Endothelial cell of umbilical vein (primary cell): ENCODE results near the gene COX8C. TPM values are rescaled to one million over a fixed set of nuclear protein-coding genes. Genes with fewer than 3 reads are reported as not detected.

Experiments used
- BruUV-seq: library from RNA; stranded (reverse); fragments of 400-500 nt; replicated peaks from 2 replicates; lab custom pipeline; 2021; lab: Mats Ljungman, UMichigan
- CTCF ChIA-PET: fragments of 300-600, 350-600 bp; sonication (Branson Sonifier 250); formaldehyde crosslinking; loops from one replicate; lab custom pipeline; 2021; ENCODE audit warnings: antibody characterized with exemption, inconsistent platforms; lab: Charles Lee
- POLR2A ChIA-PET: fragments of 300-600, 350-600 bp; sonication (Branson Sonifier 250); formaldehyde crosslinking; loops from one replicate; lab custom pipeline; 2021; ENCODE audit warnings: antibody characterized with exemption, inconsistent platforms; lab: Charles Lee
- DNase-seq: peaks from one replicate; pipeline ENCODE4 v3.0.0-alpha.2; 2011; ENCODE audit warnings: low read depth, low spot score
- FAIRE-seq: peaks from 2 replicates; lab custom pipeline; 2011; peaks lifted over from hg19 to GRCh38; lab: Jason Lieb, UNC
- H2AFZ ChIP-seq: 2 replicates; pipeline ENCODE4 v1.6.0; 2012; ENCODE audit warnings: low read depth, low read length, control low read depth, inconsistent platforms
- H3K27ac ChIP-seq: 2 replicates; pipeline ENCODE4 v1.5.1; 2011; ENCODE audit warnings: low read depth, mild to moderate bottlenecking, control low read depth, low read length, moderate library complexity; ENCODE audit not compliant: insufficient read depth
- H3K27me3 ChIP-seq, 2 experiments: 2 replicates each; pipeline versions ENCODE4 v1.6.0 to v1.6.1; 2011; ENCODE audit warnings: low read length in 2 of 2, mixed read lengths in 1 of 2; ENCODE audit not compliant: control insufficient read depth in 2 of 2, insufficient read depth in 2 of 2
- H3K36me3 ChIP-seq, 2 experiments: 2 replicates in 1 of 2; 3 replicates in 1 of 2; pipeline ENCODE4 v1.5.1; 2011; ENCODE audit warnings: low read length in 2 of 2, mild to moderate bottlenecking in 1 of 2, moderate library complexity in 1 of 2; ENCODE audit not compliant: control insufficient read depth in 2 of 2, insufficient read depth in 2 of 2; ENCODE audit errors: extremely low read depth in 1 of 2
- H3K4me1 ChIP-seq: 3 replicates; pipeline ENCODE4 v1.5.1; 2011; ENCODE audit warnings: mild to moderate bottlenecking, low read length; ENCODE audit not compliant: control insufficient read depth, insufficient read depth; ENCODE audit errors: extremely low read depth
- H3K4me2 ChIP-seq: 2 replicates; pipeline ENCODE4 v1.6.1; 2011; ENCODE audit warnings: low read length, control low read depth, mixed read lengths; ENCODE audit not compliant: insufficient read depth
- H3K4me3 ChIP-seq, 3 experiments: fragments of 200-600 bp in 1 of 3; sonication (generic), shearing (Covaris generic) in 1 of 3; replicated peaks in 1 of 3; 2 replicates each; pipeline ENCODE4 v1.5.1; 2011 to 2016; ENCODE audit warnings: control low read depth in 3 of 3, low read length in 3 of 3, mild to moderate bottlenecking in 2 of 3, inconsistent platforms in 1 of 3, low read depth in 1 of 3, moderate library complexity in 1 of 3; ENCODE audit not compliant: insufficient read depth in 1 of 3
- H3K79me2 ChIP-seq: 2 replicates; pipeline ENCODE4 v1.6.0; 2012; ENCODE audit warnings: low read length, inconsistent platforms; ENCODE audit not compliant: control insufficient read depth, insufficient read depth
- H3K9ac ChIP-seq: replicated peaks from 2 replicates; pipeline ENCODE3; 2011; ENCODE audit warnings: low read length, control low read depth; ENCODE audit not compliant: insufficient read depth; ENCODE audit errors: extremely low read depth
- H3K9me1 ChIP-seq: replicated peaks from 3 replicates; pipeline ENCODE4 v1.6.0; 2011; ENCODE audit warnings: mild to moderate bottlenecking, low read length; ENCODE audit not compliant: control insufficient read depth, insufficient read depth; ENCODE audit errors: extremely low read depth
- H3K9me3 ChIP-seq: replicated peaks from 2 replicates; pipeline ENCODE4 v1.5.1; 2012; ENCODE audit warnings: low read length, inconsistent platforms; ENCODE audit not compliant: control insufficient read depth, insufficient read depth
- H4K20me1 ChIP-seq: replicated peaks from 2 replicates; pipeline ENCODE3; 2011; ENCODE audit warnings: mild to moderate bottlenecking, low read length; ENCODE audit not compliant: control insufficient read depth, insufficient read depth; ENCODE audit errors: extremely low read depth
- CTCF ChIP-seq, 2 donors: IDR thresholded peaks; 1 replicate in 1 of 2; 2 replicates in 1 of 2; pipeline ENCODE4 v1.5.1; 2011; ENCODE audit warnings: low read length in 2 of 2, mild to moderate bottlenecking in 2 of 2, moderate library complexity in 2 of 2, control low read depth in 1 of 2, inconsistent platforms in 1 of 2, low read depth in 1 of 2; ENCODE audit not compliant: insufficient read depth in 1 of 2; ENCODE audit errors: extremely low read depth in 1 of 2
- EZH2 ChIP-seq: IDR thresholded peaks from 2 replicates; pipeline ENCODE4 v1.6.1; 2012; ENCODE audit warnings: borderline replicate concordance, low read depth, mild to moderate bottlenecking, moderate library complexity, low read length, inconsistent platforms; ENCODE audit not compliant: severe bottlenecking
- FOS ChIP-seq: IDR thresholded peaks from 2 replicates; pipeline ENCODE4 v1.6.1; 2011; ENCODE audit warnings: mild to moderate bottlenecking, low read length, moderate library complexity, borderline replicate concordance; ENCODE audit not compliant: insufficient read depth
- JUN ChIP-seq: IDR thresholded peaks from 2 replicates; pipeline ENCODE4 v1.6.1; 2011; ENCODE audit warnings: borderline replicate concordance, low read depth; ENCODE audit not compliant: insufficient read length, insufficient read depth
- MYC ChIP-seq: IDR thresholded peaks from one replicate; pipeline ENCODE4 v1.6.1; 2011; ENCODE audit warnings: mild to moderate bottlenecking, low read depth, low read length
- POLR2A ChIP-seq: IDR thresholded peaks from 2 replicates; pipeline ENCODE4 v1.6.1; 2012; ENCODE audit warnings: low read depth, mild to moderate bottlenecking, control low read depth, low read length
- POLR2AphosphoS5 ChIP-seq: IDR thresholded peaks from 2 replicates; pipeline ENCODE4 v1.6.1; 2012; ENCODE audit warnings: low read depth, mild to moderate bottlenecking, control low read depth, low read length, moderate library complexity; ENCODE audit not compliant: insufficient read depth
- dilution Hi-C: fragments of 300-500 bp; cut with MboI; formaldehyde crosslinking; loops from one replicate; pipeline ENCODE4 v1.15.0; 2019; ENCODE audit warnings: low sequenced_read_pairs; ENCODE audit not compliant: extremely low pct_ligation_motif_present
- intact Hi-C: fragments of 100-400 bp; cut with micrococcal nuclease; formaldehyde crosslinking; loops from one replicate; pipeline ENCODE4 v1.10.0; 2022
- polyA plus RNA-seq, 4 experiments: library from polyadenylated mRNA; depleted of rRNA in 3 of 4; stranded (reverse) in 3 of 4; unstranded in 1 of 4; fragments of >200 nt; gene quantifications; 2 replicates each; pipeline versions ENCODE4 v1.2.1 to v1.2.3, GENCODE V29; 2011 to 2012; ENCODE audit warnings: missing spikeins in 1 of 4
- small RNA-seq: library from RNA; depleted of rRNA; stranded (forward); fragments of <200 nt; gene quantifications from one replicate; pipeline ENCODE3, GENCODE V24; 2012; ENCODE audit warnings: low replicate concordance, low read depth; ENCODE audit not compliant: insufficient read depth, insufficient read length
- total RNA-seq: library from RNA; stranded (reverse); gene quantifications from 2 replicates; pipeline ENCODE4 v1.2.3, GENCODE V29; 2021

Gene COX8C
- total and polyA plus RNA-seq, 2 donors (not counting 3 experiments of a cell fraction or from before 2014, with no cell fraction given) = not detected

- no peaks in the 10 kb centered on the region for H3K79me2 ChIP-seq
- H3K9me3 ChIP-seq = no peaks in the 10 kb centered on the region
- no peak overlapping the region for H2AFZ ChIP-seq
- H3K4me3 ChIP-seq = no peak overlapping the region
- H3K27ac ChIP-seq = no peak overlapping the region
- no peaks in the 10 kb centered on the region for H3K4me1 ChIP-seq
- ChIA-PET POLR2A (no interaction called here), CTCF (no interaction called here)
- no peaks in the 10 kb centered on the region for H3K9me1 ChIP-seq
- FAIRE-seq = no peak
- no TSS peak for BruUV-seq
- dilution Hi-C loops (no loop called here), intact Hi-C loops (no loop called here)
- H4K20me1 ChIP-seq = no peaks in the 10 kb centered on the region
- H3K4me2 ChIP-seq = no peak overlapping the region
- H3K36me3 ChIP-seq = no peaks in the 10 kb centered on the region
- DNase-seq = no peak
- TF ChIP-seq MYC (no peak), POLR2AphosphoS5 (no peak), FOS (no peak), POLR2A (no peak)
- no peaks in the 10 kb centered on the region for H3K27me3 ChIP-seq
- H3K9ac ChIP-seq = no peak overlapping the region
Measured at GRCh38 chr14:93395231-93395630, 48.2 kb downstream of the COX8C start.

- Histone ChIP-seq H4K20me1 (no peaks in the 10 kb centered on the region), H3K4me3 (no peak overlapping the region), H3K4me1 (no peaks in the 10 kb centered on the region), H3K79me2 (no peaks in the 10 kb centered on the region), H3K27ac (no peak overlapping the region), H3K9me3 (no peaks in the 10 kb centered on the region), H3K36me3 (no peaks in the 10 kb centered on the region), H3K4me2 (no peak overlapping the region), H3K27me3 (no peaks in the 10 kb centered on the region), H3K9me1 (no peaks in the 10 kb centered on the region), H3K9ac (no peak overlapping the region), H2AFZ (no peak overlapping the region)
- dilution Hi-C loops (no loop called here), intact Hi-C loops (no loop called here)
- FAIRE-seq (no peak), DNase-seq (no peak)
- ChIA-PET CTCF (no interaction called here), POLR2A (no interaction called here)
- TF ChIP-seq MYC (no peak), FOS (no peak), EZH2 (no peak), JUN (no peak), CTCF (IDR thresholded peaks at IDR 0.05; ENCODE audit: extremely low read depth in 1 of 2, insufficient read depth in 1 of 2, low read depth in 1 of 2, low read length in 2 of 2) (no peak)
- no TSS peak for BruUV-seq
Measured at GRCh38 chr14:93396456-93396855, 49.5 kb downstream of the COX8C start.

Small RNAs within 50 kb of the gene (small RNA-seq; reads per million reads assigned to genes)
- gene RF00019 = not detected

Other genes starting within 250 kb of the COX8C start
- 38.9 and 51.8 TPM in 2 replicates for gene ITPK1, start 231.3 kb upstream of the COX8C start, total RNA-seq
- 39.6 and 44.2 TPM in 2 replicates for gene ITPK1, start 231.3 kb upstream of the COX8C start, polyA plus RNA-seq
- gene MOAP1, start 162.3 kb upstream of the COX8C start, total RNA-seq = 15.0 and 16.6 TPM in 2 replicates
- 19.8 and 21.0 TPM in 2 replicates for gene MOAP1, start 162.3 kb upstream of the COX8C start, polyA plus RNA-seq
- gene LYSET, start 161.9 kb upstream of the COX8C start, total RNA-seq = 18.4 and 18.8 TPM in 2 replicates
- 13.0 and 14.3 TPM in 2 replicates for gene LYSET, start 161.9 kb upstream of the COX8C start, polyA plus RNA-seq
- gene GON7, start 140.1 kb upstream of the COX8C start, total RNA-seq = 11.1 and 11.5 TPM in 2 replicates
- 3.7 and 5.5 TPM in 2 replicates for gene GON7, start 140.1 kb upstream of the COX8C start, polyA plus RNA-seq
- gene UBR7, start 139.9 kb upstream of the COX8C start, total RNA-seq = 22.2 and 24.1 TPM in 2 replicates
- gene UBR7, start 139.9 kb upstream of the COX8C start, polyA plus RNA-seq = 14.6 and 16.8 TPM in 2 replicates
- gene BTBD7, start 14.1 kb upstream of the COX8C start, total RNA-seq = 47.8 and 50.2 TPM in 2 replicates
- 16.9 and 20.9 TPM in 2 replicates for gene BTBD7, start 14.1 kb upstream of the COX8C start, polyA plus RNA-seq
- gene UNC79, start 83.8 kb downstream of the COX8C start, total RNA-seq = not detected in 2 replicates
- gene UNC79, start 83.8 kb downstream of the COX8C start, polyA plus RNA-seq = not detected in 2 replicates